NCI-H1417 treated with DMSO at 0.1 percent for 48 hours (cell line): ENCODE measurements around the gene TSFM.
A peak's percentile ranks its signal among the peaks of the same experiment; 100 is the strongest.

Experiments
- DNase-seq: peaks from one replicate; lab custom pipeline; 2025; lab: John Stamatoyannopoulos, UW

The TSFM gene

GRCh38 chr12:57782608-57783465 lies at the start of gene TSFM:
TSS of gene TSFM (plus strand) at chr12:57782787. CDS start at chr12:57782802, 15 bp downstream.
- peak; percentile 69 for DNase-seq

GRCh38 chr12:57733928-57734327 lies 48.7 kb upstream of the TSFM start:
- no peak for DNase-seq

GRCh38 chr12:57734591-57734990 lies 48.0 kb upstream of the TSFM start:
- no peak for DNase-seq

- no peak for DNase-seq
Observed at GRCh38 chr12:57735198-57735855, 47.3 kb upstream of the TSFM start.

GRCh38 chr12:57735952-57736740 lies 46.4 kb upstream of the TSFM start:
- DNase-seq = no peak

- no peak for DNase-seq
Observed at GRCh38 chr12:57736741-57737466, 45.7 kb upstream of the TSFM start.

- no peak for DNase-seq
Observed at GRCh38 chr12:57737467-57738460, 44.8 kb upstream of the TSFM start.

GRCh38 chr12:57738661-57739237 lies 43.8 kb upstream of the TSFM start, which contains the start of gene AGAP2:
TSS of gene AGAP2 (minus strand) at chr12:57738742. CDS start at chr12:57738246, 496 bp downstream.
- no peak for DNase-seq

GRCh38 chr12:57739387-57739786 lies 43.2 kb upstream of the TSFM start:
- no peak for DNase-seq

GRCh38 chr12:57739914-57740538 lies 42.6 kb upstream of the TSFM start:
- DNase-seq = no peak

- DNase-seq = no peak
Observed at GRCh38 chr12:57740656-57741412, 41.8 kb upstream of the TSFM start.

GRCh38 chr12:57741413-57741789 lies 41.2 kb upstream of the TSFM start:
- no peak for DNase-seq

- no peak for DNase-seq
Observed at GRCh38 chr12:57741844-57742738, 40.5 kb upstream of the TSFM start.

GRCh38 chr12:57743769-57744168 lies 38.8 kb upstream of the TSFM start:
- DNase-seq = no peak

GRCh38 chr12:57744194-57744776 lies 38.3 kb upstream of the TSFM start:
- no peak for DNase-seq

GRCh38 chr12:57744777-57745484 lies 37.7 kb upstream of the TSFM start, which contains the start of gene TSPAN31:
TSS of gene TSPAN31 (plus strand) at chr12:57745039. CDS start at chr12:57745155, 116 bp downstream.
- peak; percentile 95 for DNase-seq

- DNase-seq = no peak
Observed at GRCh38 chr12:57745485-57745881, 37.1 kb upstream of the TSFM start.
